A172 (cell line): ENCODE data around the gene EGFR. TPM values are rescaled to one million over a fixed set of nuclear protein-coding genes. Genes with fewer than 3 reads are reported as not detected.
A peak's percentile ranks its signal among the peaks of the same experiment; 100 is the strongest.

Source experiments
- DNase-seq: peaks from one replicate; pipeline ENCODE4 v3.0.0-alpha.2; 2015; ENCODE audit warnings: low spot score
- total RNA-seq: library from RNA; depleted of rRNA; stranded (reverse); fragments of >200 nt; shearing (Covaris generic); gene quantifications from 2 replicates; pipeline ENCODE4 v1.2.3, GENCODE V29; 2014

Gene EGFR
- total RNA-seq, 1 experiment from 2014 or later: 75.4 TPM

- DNase-seq: peak; percentile 28
Measured at GRCh38 chr7:55244006-55244745, 225.4 kb downstream of the EGFR start.

GRCh38 chr7:55245271-55245723 lies 226.5 kb downstream of the EGFR start:
- DNase-seq: peak; percentile 93

- peak; percentile 37 for DNase-seq
Measured at GRCh38 chr7:55246171-55246570, 227.4 kb downstream of the EGFR start.

GRCh38 chr7:55247428-55247827 lies 228.6 kb downstream of the EGFR start:
- peak; percentile 61 for DNase-seq

GRCh38 chr7:55248526-55248925 lies 229.7 kb downstream of the EGFR start:
- no peak for DNase-seq

GRCh38 chr7:55249332-55249731 lies 230.5 kb downstream of the EGFR start:
- no peak for DNase-seq

GRCh38 chr7:55250313-55250712 lies 231.5 kb downstream of the EGFR start:
- peak; percentile 75 for DNase-seq

GRCh38 chr7:55251313-55251712 lies 232.5 kb downstream of the EGFR start:
- no peak for DNase-seq

GRCh38 chr7:55251911-55252310 lies 233.1 kb downstream of the EGFR start:
- DNase-seq: no peak

- no peak for DNase-seq
Measured at GRCh38 chr7:55252386-55252785, 233.6 kb downstream of the EGFR start.

- DNase-seq: no peak
Measured at GRCh38 chr7:55253188-55253587, 234.4 kb downstream of the EGFR start.

GRCh38 chr7:55254242-55254595 lies 235.4 kb downstream of the EGFR start:
- DNase-seq: no peak

- DNase-seq: peak; percentile 81
Measured at GRCh38 chr7:55254596-55255495, 236.0 kb downstream of the EGFR start.

- DNase-seq: peak; percentile 73
Measured at GRCh38 chr7:55255496-55256445, 237.0 kb downstream of the EGFR start.

GRCh38 chr7:55258631-55259030 lies 239.8 kb downstream of the EGFR start:
- DNase-seq: no peak

- DNase-seq: no peak
Measured at GRCh38 chr7:55260171-55260570, 241.4 kb downstream of the EGFR start.

GRCh38 chr7:55260676-55261385 lies 242.0 kb downstream of the EGFR start:
- no peak for DNase-seq
